ENCODE data around the gene CSF2. TPM values are rescaled to one million over a fixed set of nuclear protein-coding genes. Genes with fewer than 3 reads are reported as not detected.

Gene CSF2
- polyA plus RNA-seq, 3 donors, result not detected

GRCh38 chr5:132065951-132066701, 7.5 kb upstream of the CSF2 start:
- no peak for DNase-seq (ENCODE audit: extremely low read depth in 1 of 11, low read depth in 9 of 11, low spot score in 4 of 11)

- no peak for DNase-seq (ENCODE audit: extremely low read depth in 1 of 11, low read depth in 9 of 11, low spot score in 4 of 11)
These were observed 6.7 kb upstream of the CSF2 start for GRCh38 chr5:132066871-132067270.

- DNase-seq (ENCODE audit: extremely low read depth in 1 of 11, low read depth in 9 of 11, low spot score in 4 of 11), result no peak
These were observed 6.1 kb upstream of the CSF2 start for GRCh38 chr5:132067451-132067850.

GRCh38 chr5:132067941-132068808, 5.4 kb upstream of the CSF2 start:
- no peak for DNase-seq (ENCODE audit: extremely low read depth in 1 of 11, low read depth in 9 of 11, low spot score in 4 of 11)

- no peak for DNase-seq (ENCODE audit: extremely low read depth in 1 of 11, low read depth in 9 of 11, low spot score in 4 of 11)
These were observed 4.0 kb upstream of the CSF2 start for GRCh38 chr5:132069561-132069960.

GRCh38 chr5:132069994-132070393, 3.6 kb upstream of the CSF2 start:
- DNase-seq (ENCODE audit: extremely low read depth in 1 of 11, low read depth in 9 of 11, low spot score in 4 of 11), result no peak

GRCh38 chr5:132070460-132071337, 2.9 kb upstream of the CSF2 start:
- no peak for DNase-seq (ENCODE audit: extremely low read depth in 1 of 11, low read depth in 9 of 11, low spot score in 4 of 11)

- no peak for DNase-seq (ENCODE audit: extremely low read depth in 1 of 11, low read depth in 9 of 11, low spot score in 4 of 11)
These were observed 2.3 kb upstream of the CSF2 start for GRCh38 chr5:132071338-132071707.

GRCh38 chr5:132072070-132072469, 1.5 kb upstream of the CSF2 start:
- no peak for DNase-seq (ENCODE audit: extremely low read depth in 1 of 11, low read depth in 9 of 11, low spot score in 4 of 11)

GRCh38 chr5:132072528-132072927, 1.1 kb upstream of the CSF2 start:
- no peak for DNase-seq (ENCODE audit: extremely low read depth in 1 of 11, low read depth in 9 of 11, low spot score in 4 of 11)

GRCh38 chr5:132074091-132074771, 642 bp downstream of the CSF2 start:
- DNase-seq (ENCODE audit: extremely low read depth in 1 of 11, low read depth in 9 of 11, low spot score in 4 of 11), result no peak

GRCh38 chr5:132074772-132075718, 1.5 kb downstream of the CSF2 start:
- DNase-seq (ENCODE audit: extremely low read depth in 1 of 11, low read depth in 9 of 11, low spot score in 4 of 11), result no peak

GRCh38 chr5:132075719-132076077, 2.1 kb downstream of the CSF2 start:
- no peak for DNase-seq (ENCODE audit: extremely low read depth in 1 of 11, low read depth in 9 of 11, low spot score in 4 of 11)

GRCh38 chr5:132076202-132076830, 2.7 kb downstream of the CSF2 start:
- no peak for DNase-seq (ENCODE audit: extremely low read depth in 1 of 11, low read depth in 9 of 11, low spot score in 4 of 11)

GRCh38 chr5:132076983-132077382, 3.4 kb downstream of the CSF2 start:
- no peak for DNase-seq (ENCODE audit: extremely low read depth in 1 of 11, low read depth in 9 of 11, low spot score in 4 of 11)

GRCh38 chr5:132079081-132079480, 5.5 kb downstream of the CSF2 start:
- no peak for DNase-seq (ENCODE audit: extremely low read depth in 1 of 11, low read depth in 9 of 11, low spot score in 4 of 11)

GRCh38 chr5:132079619-132080018, 6.0 kb downstream of the CSF2 start:
- DNase-seq (ENCODE audit: extremely low read depth in 1 of 11, low read depth in 9 of 11, low spot score in 4 of 11), result no peak

- no peak for DNase-seq (ENCODE audit: extremely low read depth in 1 of 11, low read depth in 9 of 11, low spot score in 4 of 11)
These were observed 7.0 kb downstream of the CSF2 start for GRCh38 chr5:132080595-132080994.

Data from renal cortex interstitium (tissue), 11 donors.